Stimulated activated CD4-positive, alpha-beta T cell treated with anti-CD3 and anti-CD28 coated beads, Interleukin-1b, Interleukin-23, amount 100 ng/mL, for 48 hours (primary cell): ENCODE data around the gene GPRIN1.
"Not testable (repeated sequence)": the region's sequence is repeated elsewhere in the genome, so short reads cannot be mapped to it uniquely, and the experiment has no call there.

Experiments used
- DNase-seq: peaks from one replicate; pipeline ENCODE4 v3.0.0-alpha.2; 2020

Gene GPRIN1

GRCh38 chr5:176595386-176595943 lies 14.5 kb downstream of the GPRIN1 start:
- no peak for DNase-seq

- no peak for DNase-seq
Measured at GRCh38 chr5:176594554-176594953, 15.4 kb downstream of the GPRIN1 start.

- no peak for DNase-seq
Measured at GRCh38 chr5:176593273-176593869, 16.6 kb downstream of the GPRIN1 start.

GRCh38 chr5:176592573-176592972 lies 17.4 kb downstream of the GPRIN1 start:
- DNase-seq: no peak

- not testable (repeated sequence) for DNase-seq
Measured at GRCh38 chr5:176591667-176592066, 18.3 kb downstream of the GPRIN1 start.

- DNase-seq: no peak
Measured at GRCh38 chr5:176590035-176590717, 19.8 kb downstream of the GPRIN1 start.

- no peak for DNase-seq
Measured at GRCh38 chr5:176589039-176589769, 20.8 kb downstream of the GPRIN1 start.

GRCh38 chr5:176588297-176588696 lies 21.7 kb downstream of the GPRIN1 start:
- no peak for DNase-seq

GRCh38 chr5:176587398-176587797 lies 22.6 kb downstream of the GPRIN1 start:
- DNase-seq: no peak

GRCh38 chr5:176583076-176583475 lies 26.9 kb downstream of the GPRIN1 start:
- no peak for DNase-seq

- no peak for DNase-seq
Measured at GRCh38 chr5:176581361-176581760, 28.6 kb downstream of the GPRIN1 start.

- no peak for DNase-seq
Measured at GRCh38 chr5:176579323-176579722, 30.6 kb downstream of the GPRIN1 start.

- peak; percentile 41 for DNase-seq
Measured at GRCh38 chr5:176578391-176578808, 31.6 kb downstream of the GPRIN1 start.

GRCh38 chr5:176577312-176578176 lies 32.4 kb downstream of the GPRIN1 start:
- DNase-seq: no peak

- DNase-seq: no peak
Measured at GRCh38 chr5:176575488-176576422, 34.2 kb downstream of the GPRIN1 start.

- no peak for DNase-seq
Measured at GRCh38 chr5:176575066-176575465, 34.9 kb downstream of the GPRIN1 start.

GRCh38 chr5:176574297-176574591 lies 35.7 kb downstream of the GPRIN1 start:
- DNase-seq: no peak

GRCh38 chr5:176573564-176574296 lies 36.2 kb downstream of the GPRIN1 start:
- peak; percentile 67 for DNase-seq

- DNase-seq: no peak
Measured at GRCh38 chr5:176570044-176570443, 39.9 kb downstream of the GPRIN1 start.

- no peak for DNase-seq
Measured at GRCh38 chr5:176568657-176569056, 41.3 kb downstream of the GPRIN1 start.

- DNase-seq: no peak
Measured at GRCh38 chr5:176565760-176566288, 44.1 kb downstream of the GPRIN1 start.
